ENCODE data around the gene PSMD11. TPM values are rescaled to one million over a fixed set of nuclear protein-coding genes. Genes with fewer than 3 reads are reported as not detected.

PSMD11 gene
- total RNA-seq, 1 donor from 2014 or later, result 74.2 TPM

DNA sequence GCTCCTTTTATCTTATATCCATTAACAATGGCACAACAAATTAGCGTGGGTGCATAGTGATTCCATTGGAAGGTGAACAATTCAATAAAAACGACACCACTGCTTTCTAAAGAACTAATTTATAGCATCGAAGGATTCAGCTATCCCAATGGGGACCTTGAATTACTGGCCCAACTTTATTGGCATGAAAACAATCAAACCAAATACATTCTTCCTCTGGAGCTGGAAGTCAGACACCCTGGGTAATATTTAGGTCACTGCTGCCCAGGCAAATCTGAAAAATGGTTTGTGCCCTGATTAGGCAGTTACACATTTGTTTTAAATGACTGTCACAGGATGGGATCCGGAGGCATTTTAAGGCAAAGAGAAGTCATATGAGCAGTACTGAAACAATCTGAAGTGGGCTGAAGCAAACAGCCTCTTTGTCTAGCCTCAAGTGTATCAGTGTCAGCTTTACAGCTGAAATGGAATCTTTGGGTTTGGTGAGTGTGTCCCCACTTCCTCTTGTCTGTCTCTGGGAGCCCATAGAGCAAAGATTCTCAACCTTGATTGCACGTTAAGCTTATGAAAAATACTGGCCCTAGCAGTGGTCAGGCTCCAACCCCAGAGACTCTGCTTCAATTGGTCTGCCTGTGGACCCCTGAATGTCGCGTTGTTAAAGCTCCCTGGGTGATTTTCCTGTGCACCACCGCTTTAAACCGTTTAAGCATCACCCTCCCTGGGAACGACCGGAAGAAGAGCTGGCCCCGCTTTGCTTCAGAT is 72.8 kb downstream of the PSMD11 start:
- no peak for TF ChIP-seq CTCF (IDR thresholded peaks at IDR 0.05; ENCODE audit: insufficient read depth, low read length, severe bottlenecking)
- DNase-seq (ENCODE audit: low read depth), result no peak
- no peak for FAIRE-seq
- Histone ChIP-seq H3K36me3 (ENCODE audit: control insufficient read depth, insufficient read depth, low read length) (no peaks in the 10 kb centered on the region), H3K4me3 (ENCODE audit: low read depth, low read length) (no peak overlapping the region), H3K27me3 (ENCODE audit: control insufficient read depth, insufficient read depth, low read length) (no peaks in the 10 kb centered on the region)

GRCh38 chr17:32517982-32518381 is 73.7 kb downstream of the PSMD11 start:
- FAIRE-seq (no peak), DNase-seq (ENCODE audit: low read depth) (no peak)
- H3K27me3 ChIP-seq (ENCODE audit: control insufficient read depth, insufficient read depth, low read length), result no peaks in the 10 kb centered on the region
- no peaks in the 10 kb centered on the region for H3K36me3 ChIP-seq (ENCODE audit: control insufficient read depth, insufficient read depth, low read length)
- no peak overlapping the region for H3K4me3 ChIP-seq (ENCODE audit: low read depth, low read length)
- no peak for TF ChIP-seq CTCF (IDR thresholded peaks at IDR 0.05; ENCODE audit: insufficient read depth, low read length, severe bottlenecking)

DNA sequence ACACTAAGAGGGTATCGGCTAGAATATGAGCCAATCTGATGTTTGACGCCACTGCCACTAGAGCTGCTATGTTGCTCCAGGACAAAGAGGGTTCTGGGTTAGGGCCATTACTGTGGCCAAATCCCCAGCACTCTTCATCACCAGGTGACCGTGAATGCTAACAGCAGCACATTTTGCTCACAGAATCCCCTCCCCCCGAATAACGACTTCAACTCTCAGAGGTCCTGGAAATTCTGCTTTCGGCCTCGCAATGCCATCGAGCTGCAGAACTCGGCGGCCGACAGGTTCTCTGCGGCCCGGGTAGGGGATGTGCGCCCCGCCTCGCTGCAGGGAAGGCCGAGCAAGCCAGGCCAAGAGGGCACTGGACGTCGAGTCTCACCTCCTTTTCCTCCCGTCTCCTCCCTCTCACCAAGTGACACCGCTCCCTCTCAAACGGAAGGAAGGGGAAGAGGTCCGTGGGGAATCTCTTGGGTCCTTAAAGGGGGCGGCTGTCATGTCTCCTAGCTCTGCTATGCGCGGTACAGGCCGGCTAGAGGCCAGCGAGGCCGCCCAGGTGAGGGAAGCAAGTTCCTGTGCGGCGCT is 74.4 kb downstream of the PSMD11 start:
- H3K4me3 ChIP-seq (ENCODE audit: low read depth, low read length), result peak overlapping the region; percentile 50
- H3K27me3 ChIP-seq (ENCODE audit: control insufficient read depth, insufficient read depth, low read length), result no peaks in the 10 kb centered on the region
- FAIRE-seq, result no peak
- no peak for TF ChIP-seq CTCF (IDR thresholded peaks at IDR 0.05; ENCODE audit: insufficient read depth, low read length, severe bottlenecking)
- no peaks in the 10 kb centered on the region for H3K36me3 ChIP-seq (ENCODE audit: control insufficient read depth, insufficient read depth, low read length)
- DNase-seq (ENCODE audit: low read depth), result no peak

DNA sequence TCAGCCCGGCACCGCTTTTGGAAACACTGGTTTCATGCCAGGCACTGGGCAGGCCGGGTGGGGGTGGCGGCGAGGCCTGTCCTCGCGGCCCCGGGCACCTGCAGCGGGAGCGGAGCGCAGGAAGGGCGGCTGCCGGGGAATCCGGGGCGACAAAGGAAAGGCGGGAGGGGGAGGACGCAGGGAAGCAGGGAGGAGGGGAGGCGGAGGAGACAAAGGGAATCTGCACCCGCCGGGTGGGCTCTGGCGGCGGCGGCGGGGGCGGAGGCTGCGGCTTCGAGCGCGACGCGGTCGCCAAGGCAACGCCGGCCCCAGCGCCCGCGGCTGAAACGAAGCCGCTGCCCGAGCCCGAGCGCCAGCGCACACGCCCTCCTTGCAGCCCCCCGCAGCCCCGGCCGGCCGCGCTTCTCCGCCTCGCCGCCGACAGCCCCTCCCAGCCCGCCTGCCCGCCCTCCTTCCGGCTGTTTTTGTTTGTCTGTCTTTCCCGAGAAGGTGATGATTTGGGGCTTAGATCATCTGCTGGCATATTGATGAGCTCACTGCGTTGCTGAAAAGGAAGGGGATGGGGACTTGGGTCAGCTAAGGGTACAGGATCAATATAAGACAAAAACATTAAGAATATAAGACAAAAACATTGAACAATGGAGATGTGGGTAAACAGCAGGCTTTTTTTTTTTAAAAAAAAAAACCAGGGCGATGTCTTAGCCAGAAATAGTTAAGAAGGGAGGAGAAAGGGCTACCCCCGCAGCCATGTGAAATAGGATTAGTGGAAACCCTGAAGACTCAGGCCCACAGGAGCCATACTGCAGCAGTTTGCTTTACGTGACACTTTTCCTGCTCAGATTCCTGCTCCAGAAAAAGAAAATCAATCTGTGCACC is 75.2 kb downstream of the PSMD11 start:
- peak overlapping the region; percentile 50 for H3K4me3 ChIP-seq (ENCODE audit: low read depth, low read length)
- no peak for TF ChIP-seq CTCF (IDR thresholded peaks at IDR 0.05; ENCODE audit: insufficient read depth, low read length, severe bottlenecking)
- FAIRE-seq (no peak), DNase-seq (ENCODE audit: low read depth) (peak; percentile 60)
- H3K36me3 ChIP-seq (ENCODE audit: control insufficient read depth, insufficient read depth, low read length), result no peaks in the 10 kb centered on the region
- H3K27me3 ChIP-seq (ENCODE audit: control insufficient read depth, insufficient read depth, low read length), result no peaks in the 10 kb centered on the region

- no peaks in the 10 kb centered on the region for H3K36me3 ChIP-seq (ENCODE audit: control insufficient read depth, insufficient read depth, low read length)
- H3K4me3 ChIP-seq (ENCODE audit: low read depth, low read length), result no peak overlapping the region
- H3K27me3 ChIP-seq (ENCODE audit: control insufficient read depth, insufficient read depth, low read length), result no peaks in the 10 kb centered on the region
- TF ChIP-seq CTCF (IDR thresholded peaks at IDR 0.05; ENCODE audit: insufficient read depth, low read length, severe bottlenecking), result no peak
- FAIRE-seq, result no peak
- DNase-seq (ENCODE audit: low read depth), result peak; percentile 31
Measured at GRCh38 chr17:32520104-32520701, 75.9 kb downstream of the PSMD11 start.
